K562 (cell line): ENCODE data around the gene TANGO6. TPM values are rescaled to one million over a fixed set of nuclear protein-coding genes. Genes with fewer than 3 reads are reported as not detected.
A peak's percentile ranks its signal among the peaks of the same experiment; 100 is the strongest.

Experiments used
- ATAC-seq: fragments of 200-7000 bp; cut with Tn5 transposase; 3 replicates; pipeline ENCODE4 v1.9.1; 2020; ENCODE audit warnings: moderate library complexity
- BruUV-seq: library from RNA; stranded (reverse); fragments of 400-500 nt; replicated peaks from 2 replicates; lab custom pipeline; 2021; lab: Mats Ljungman, UMichigan
- CTCF ChIA-PET: fragments of 300-600 bp; formaldehyde crosslinking; extraction: SDS; loops from one replicate; lab custom pipeline; 2021; ENCODE audit warnings: low intra/inter-chr PET ratio; lab: Yijun Ruan, JAX
- POLR2A ChIA-PET: fragments of 300-600, 350-650 bp; sonication (Branson Sonifier 250); formaldehyde crosslinking; extraction: SDS; loops from one replicate; lab custom pipeline; 2021; ENCODE audit warnings: antibody characterized with exemption, inconsistent platforms; lab: Yijun Ruan, JAX
- DNase-seq, 4 experiments: peaks; one replicate each; pipeline versions ENCODE4 v3.0.0 to v3.0.0-alpha.2; 2011 to 2018; ENCODE audit warnings: low spot score in 3 of 4, mixed read lengths in 3 of 4; ENCODE audit errors: extremely low read depth in 1 of 4
- FAIRE-seq: peaks from 2 replicates; lab custom pipeline; 2011; peaks lifted over from hg19 to GRCh38; lab: Jason Lieb, UNC
- H2AFZ ChIP-seq: 2 replicates; pipeline ENCODE4 v1.6.0; 2011; ENCODE audit warnings: low read depth, low read length, control low read depth, inconsistent platforms
- H3K27ac ChIP-seq: fragments of 200-600 bp; 3 replicates; pipeline ENCODE4 v1.8.0; 2011; ENCODE audit warnings: low read depth, mild to moderate bottlenecking, control low read depth, inconsistent platforms, low read length, moderate library complexity, mixed read lengths; ENCODE audit errors: extremely low read depth
- H3K27me3 ChIP-seq, 2 experiments: fragments of 300-600 bp in 1 of 2; 2 replicates in 1 of 2; 3 replicates in 1 of 2; pipeline versions ENCODE4 v1.6.0 to v1.8.0; 2011; ENCODE audit warnings: inconsistent platforms in 2 of 2, low read length in 2 of 2, mild to moderate bottlenecking in 1 of 2, mixed read lengths in 1 of 2, moderate library complexity in 1 of 2; ENCODE audit not compliant: control insufficient read depth in 2 of 2, insufficient read depth in 2 of 2
- H3K36me3 ChIP-seq: fragments of 300-600 bp; 3 replicates; pipeline ENCODE4 v1.8.0; 2011; ENCODE audit warnings: mild to moderate bottlenecking, low read length, inconsistent platforms; ENCODE audit not compliant: control insufficient read depth, insufficient read depth
- H3K4me1 ChIP-seq, 2 experiments: fragments of 200-600 bp in 1 of 2; replicated peaks in 1 of 2; 2 replicates in 1 of 2; 3 replicates in 1 of 2; pipeline versions ENCODE4 v1.5.1 to v1.8.0; 2011; ENCODE audit warnings: inconsistent platforms in 2 of 2, low read length in 2 of 2, mild to moderate bottlenecking in 1 of 2, mixed read lengths in 1 of 2, moderate library complexity in 1 of 2; ENCODE audit not compliant: control insufficient read depth in 2 of 2, insufficient read depth in 2 of 2
- H3K4me2 ChIP-seq: 2 replicates; pipeline ENCODE4 v1.6.1; 2011; ENCODE audit warnings: low read length, control low read depth, inconsistent platforms, mixed read lengths; ENCODE audit not compliant: insufficient read depth
- H3K4me3 ChIP-seq: fragments of 200-600 bp; sonication (generic), shearing (Covaris generic); 2 replicates; pipeline ENCODE4 v1.5.1; 2016; ENCODE audit warnings: control low read depth, inconsistent platforms
- H3K79me2 ChIP-seq: fragments of 200-600 bp; 3 replicates; pipeline ENCODE4 v1.8.0; 2011; ENCODE audit warnings: low read length, inconsistent platforms; ENCODE audit not compliant: control insufficient read depth, insufficient read depth
- H3K9ac ChIP-seq, 2 experiments: 2 replicates each; pipeline versions ENCODE4 v1.6.0 to v1.6.1; 2011; ENCODE audit warnings: low read depth in 2 of 2, low read length in 2 of 2, control low read depth in 1 of 2, inconsistent platforms in 1 of 2, mild to moderate bottlenecking in 1 of 2, mixed read lengths in 1 of 2; ENCODE audit not compliant: insufficient read depth in 1 of 2
- H3K9me1 ChIP-seq: one replicate; pipeline ENCODE4 v1.6.0; 2011; ENCODE audit warnings: inconsistent platforms, mild to moderate bottlenecking, low read length, moderate library complexity; ENCODE audit not compliant: control insufficient read depth, insufficient read depth
- H3K9me3 ChIP-seq: replicated peaks from 2 replicates; pipeline ENCODE4 v1.5.1; 2011; ENCODE audit warnings: low read depth, low read length, inconsistent platforms; ENCODE audit not compliant: control insufficient read depth, insufficient read depth
- H4K20me1 ChIP-seq: replicated peaks from 2 replicates; pipeline ENCODE4 v1.6.1; 2011; ENCODE audit warnings: low read length, inconsistent platforms, mixed read lengths; ENCODE audit not compliant: control insufficient read depth, insufficient read depth
- ARNT ChIP-seq, 2 experiments: fragments of 450-650 bp; IDR thresholded peaks; 2 replicates each; pipeline ENCODE4 v1.6.1; 2016; ENCODE audit warnings: mild to moderate bottlenecking in 1 of 2
- ATF7 ChIP-seq: fragments of 450-650 bp; IDR thresholded peaks from 2 replicates; pipeline ENCODE4 v1.7.1; 2014; ENCODE audit warnings: mild to moderate bottlenecking, moderate library complexity
- CBX2 ChIP-seq: fragments of 200-600 bp; sonication (generic); IDR thresholded peaks from one replicate; pipeline ENCODE4 v1.6.1; 2012; ENCODE audit warnings: mild to moderate bottlenecking, low read length, inconsistent platforms; ENCODE audit not compliant: insufficient read depth, poor library complexity, severe bottlenecking
- EGR1 ChIP-seq: fragments of 450-650 bp; conservative IDR thresholded peaks from 2 replicates; pipeline ENCODE4 v1.6.1; 2017; ENCODE audit warnings: mild to moderate bottlenecking
- KDM5B ChIP-seq: fragments of 200-600 bp; sonication (generic); IDR thresholded peaks from 2 replicates; pipeline ENCODE4 v1.6.1; 2012; ENCODE audit warnings: low read depth, mild to moderate bottlenecking, moderate library complexity, low read length, control low read depth, inconsistent platforms; ENCODE audit not compliant: insufficient replicate concordance
- MYNN ChIP-seq, 2 experiments: sonication (generic); formaldehyde crosslinking in 1 of 2; IDR thresholded peaks; 2 replicates each; pipeline versions ENCODE4 v1.5.0 to v1.6.1; 2016 to 2020; ENCODE audit warnings: antibody characterized with exemption in 1 of 2, missing genetic modification reagents in 1 of 2
- PTBP1 ChIP-seq: fragments of 200-400 bp; formaldehyde crosslinking; IDR thresholded peaks from 2 replicates; pipeline ENCODE4 v1.6.1; 2017; ENCODE audit warnings: low read depth, low read length
- SNIP1 ChIP-seq: fragments of 450-650 bp; IDR thresholded peaks from 2 replicates; pipeline ENCODE4 v1.7.1; 2017; ENCODE audit warnings: low read depth, mild to moderate bottlenecking
- SPI1 ChIP-seq: IDR thresholded peaks from 2 replicates; pipeline ENCODE4 v1.6.1; 2011; ENCODE audit warnings: low read depth, low read length, control low read depth, borderline replicate concordance
- SRSF1 ChIP-seq: fragments of 200-400 bp; formaldehyde crosslinking; IDR thresholded peaks from 2 replicates; pipeline ENCODE4 v1.6.1; 2017; ENCODE audit warnings: mild to moderate bottlenecking, low read depth, low read length, moderate library complexity
- ZBTB7A ChIP-seq: IDR thresholded peaks from 2 replicates; pipeline ENCODE4 v1.6.1; 2011; ENCODE audit warnings: low read depth, mild to moderate bottlenecking, low read length, moderate library complexity, borderline replicate concordance; ENCODE audit not compliant: control insufficient read depth
- ZNF311 ChIP-seq: fragments of 250-450 bp; sonication (Bioruptor Pico); IDR thresholded peaks from 2 replicates; pipeline ENCODE4 v1.4.0; 2020; ENCODE audit warnings: mild to moderate bottlenecking, moderate library complexity
- ZNF444 ChIP-seq: fragments of 250-450 bp; sonication (Bioruptor Pico); IDR thresholded peaks from 2 replicates; pipeline ENCODE4 v1.4.0; 2020; ENCODE audit warnings: mild to moderate bottlenecking, moderate library complexity
- ZNF717 ChIP-seq: fragments of 250-450 bp; sonication (Bioruptor Pico); IDR thresholded peaks from 2 replicates; pipeline ENCODE4 v1.5.0; 2021
- ZNF830 ChIP-seq: fragments of 250-450 bp; sonication (Bioruptor Pico); IDR thresholded peaks from 2 replicates; pipeline ENCODE4 v1.5.0; 2021; ENCODE audit warnings: mild to moderate bottlenecking
- WGBS: fragments of 100-300 bp; shearing (Covaris generic); methylation state at CpG from one replicate; pipeline ENCODE4 v1.1.6; 2016; ENCODE audit warnings: low coverage, mixed read lengths; ENCODE audit not compliant: insufficient coverage; ENCODE audit errors: missing lambda C conversion rate; 5-methylcytosine and 5-hydroxymethylcytosine counted together
- in situ Hi-C: fragments of 300-500 bp; cut with MboI; formaldehyde crosslinking; loops from 4 replicates; pipeline ENCODE4 v1.15.0; 2018; ENCODE audit warnings: inconsistent platforms, mixed read lengths
- intact Hi-C: fragments of 100-400 bp; cut with micrococcal nuclease; formaldehyde crosslinking; loops from 2 replicates; pipeline ENCODE4 v1.14.2; 2022
- polyA plus RNA-seq, 8 experiments: library from polyadenylated mRNA; depleted of rRNA in 4 of 8; stranded (reverse) in 5 of 8; unstranded in 3 of 8; fragments of >200 nt; fragmentation: Nextera tagmentation in 2 of 8; fragmentation: Illumina TruSeq in 1 of 8; extraction: Ambion mirVana in 2 of 8; extraction: Trizol in 1 of 8; gene quantifications; 2 replicates each; pipeline versions ENCODE4 v1.2.1 to v1.2.3, GENCODE V29; 2011 to 2014; ENCODE audit warnings: inconsistent platforms in 1 of 8, missing spikeins in 1 of 8
- total RNA-seq, 7 experiments: library from RNA; depleted of rRNA in 6 of 7; stranded (reverse); fragments of >200 nt in 6 of 7; fragmentation: Illumina TruSeq in 2 of 7; extraction: Trizol in 2 of 7; gene quantifications; 2 replicates each; pipeline versions ENCODE4 v1.2.1 to v1.2.3, GENCODE V29; 2011 to 2021; ENCODE audit warnings: low replicate concordance in 1 of 7
- TF ChIP-seq, protein P1 (sequence below), 2 experiments: fragments of 450-650 bp; conservative IDR thresholded peaks; 2 replicates each; pipeline ENCODE4 v1.6.1; 2017; ENCODE audit warnings: mild to moderate bottlenecking in 2 of 2, moderate library complexity in 2 of 2
- TF ChIP-seq, protein P2 (sequence below): fragments of 450-650 bp; IDR thresholded peaks from 2 replicates; pipeline ENCODE4 v1.6.1; 2018; ENCODE audit not compliant: partially characterized antibody

TANGO6 gene
- total and polyA plus RNA-seq, 9 of the 15 experiments (the other 6 are each of a cell fraction or from before 2014, with no cell fraction given), result 1.6 to 15.2 (median 9.6) TPM

DNA sequence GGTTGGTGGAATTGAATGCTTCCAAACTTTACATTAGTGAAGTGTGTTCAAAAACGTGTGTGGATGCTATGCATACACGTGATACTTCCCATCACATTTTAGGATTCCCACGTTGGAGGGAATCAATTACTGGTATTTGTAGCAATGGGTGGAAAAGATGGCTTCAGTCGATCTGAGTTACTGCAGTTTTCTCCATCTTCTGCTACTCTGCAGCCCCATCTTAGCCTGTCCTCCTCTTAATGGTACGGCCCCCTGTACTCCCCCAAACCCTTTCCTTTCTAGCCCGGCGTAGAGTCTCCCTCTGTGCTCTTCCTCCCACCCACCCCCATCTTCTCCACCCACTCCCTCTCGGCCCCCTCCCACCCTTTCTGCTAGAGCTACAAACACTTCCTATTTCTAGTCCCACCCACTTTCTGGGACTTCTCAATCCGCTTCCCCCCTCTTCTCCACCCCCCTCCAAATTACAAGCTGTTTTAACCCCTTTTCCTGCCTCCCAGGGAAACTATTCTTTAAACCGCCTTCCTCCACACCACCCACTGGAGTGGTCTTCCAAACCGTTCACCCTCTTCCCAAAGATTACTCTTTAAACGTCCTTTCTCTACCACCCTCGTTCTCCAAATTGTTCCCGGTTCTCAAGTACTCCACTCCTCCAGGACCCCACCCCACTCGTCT, 288.0 kb downstream of the TANGO6 start:
- H3K4me2 ChIP-seq, result peak overlapping the region; percentile 89
- BruUV-seq, result no TSS peak
- intact Hi-C loops, result no loop called here
- ChIA-PET POLR2A (interaction anchor here (0.6 to 0.7 kb wide), 3 partner anchors 34 to 298 kb away, joined by 3 to 4 read pairs (median 3); no protein-coding TSS in a partner anchor), CTCF (interaction anchor here (1.0 kb wide), 1 partner anchor 284 kb away, joined by 3 read pairs; no protein-coding TSS in a partner anchor)
- peak overlapping the region; percentile 99 for H3K9ac ChIP-seq
- peaks cover 9 to 17% of the 10 kb centered on the region in 2 experiments; a peak in 3 of 5 replicates for H3K4me1 ChIP-seq
- H4K20me1 ChIP-seq, result no peaks in the 10 kb centered on the region
- H3K79me2 ChIP-seq, result peaks cover 93% of the 10 kb centered on the region
- H3K27ac ChIP-seq, result peak overlapping the region; percentile 94
- ATAC-seq (peak; percentile 56), FAIRE-seq (peak; percentile 15), DNase-seq (peak; percentile 78 to 83 (median 80))
- WGBS, result 2% methylated on average over 11 of the region's 15 CpGs
- H3K9me3 ChIP-seq, result no peaks in the 10 kb centered on the region
- TF ChIP-seq ZNF717, result no peak
- TF ChIP-seq CBX2, result no peak
- TF ChIP-seq KDM5B, result peak; percentile 9
- no peak for TF ChIP-seq ZNF444
- no peak for TF ChIP-seq ATF7
- TF ChIP-seq ZNF311 (CRISPR knock-in tag), result no peak
- TF ChIP-seq, protein P1, sequence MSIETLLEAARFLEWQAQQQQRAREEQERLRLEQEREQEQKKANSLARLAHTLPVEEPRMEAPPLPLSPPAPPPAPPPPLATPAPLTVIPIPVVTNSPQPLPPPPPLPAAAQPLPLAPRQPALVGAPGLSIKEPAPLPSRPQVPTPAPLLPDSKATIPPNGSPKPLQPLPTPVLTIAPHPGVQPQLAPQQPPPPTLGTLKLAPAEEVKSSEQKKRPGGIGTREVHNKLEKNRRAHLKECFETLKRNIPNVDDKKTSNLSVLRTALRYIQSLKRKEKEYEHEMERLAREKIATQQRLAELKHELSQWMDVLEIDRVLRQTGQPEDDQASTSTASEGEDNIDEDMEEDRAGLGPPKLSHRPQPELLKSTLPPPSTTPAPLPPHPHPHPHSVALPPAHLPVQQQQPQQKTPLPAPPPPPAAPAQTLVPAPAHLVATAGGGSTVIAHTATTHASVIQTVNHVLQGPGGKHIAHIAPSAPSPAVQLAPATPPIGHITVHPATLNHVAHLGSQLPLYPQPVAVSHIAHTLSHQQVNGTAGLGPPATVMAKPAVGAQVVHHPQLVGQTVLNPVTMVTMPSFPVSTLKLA (conservative IDR thresholded peaks at IDR 0.05), result 0 out of 4 replicates have a peak, but pooled peaks of 1 of the 2 experiments have one; percentile 21
- peak; percentile 68; the same call in 1 of the 2 replicates for TF ChIP-seq MYNN (IDR thresholded peaks at IDR 0.05)
- TF ChIP-seq MYNN (CRISPR knock-in tag; IDR thresholded peaks at IDR 0.05), result no peak
- TF ChIP-seq PTBP1, result no peak
- TF ChIP-seq EGR1, result peak; percentile 76
- TF ChIP-seq ZNF830, result no peak
- TF ChIP-seq SNIP1, result 0 out of 2 replicates have a peak, but pooled peaks have one; percentile 49
- peak; percentile 89 for TF ChIP-seq SPI1
- no peak for TF ChIP-seq SRSF1
- peak in 1 of 2 experiments; percentile 61; a peak in 1 of 4 replicates for TF ChIP-seq ARNT (IDR thresholded peaks at IDR 0.05)
- TF ChIP-seq ZBTB7A, result peak; percentile 53; the same call in 1 of the 2 replicates
- TF ChIP-seq, protein P2, sequence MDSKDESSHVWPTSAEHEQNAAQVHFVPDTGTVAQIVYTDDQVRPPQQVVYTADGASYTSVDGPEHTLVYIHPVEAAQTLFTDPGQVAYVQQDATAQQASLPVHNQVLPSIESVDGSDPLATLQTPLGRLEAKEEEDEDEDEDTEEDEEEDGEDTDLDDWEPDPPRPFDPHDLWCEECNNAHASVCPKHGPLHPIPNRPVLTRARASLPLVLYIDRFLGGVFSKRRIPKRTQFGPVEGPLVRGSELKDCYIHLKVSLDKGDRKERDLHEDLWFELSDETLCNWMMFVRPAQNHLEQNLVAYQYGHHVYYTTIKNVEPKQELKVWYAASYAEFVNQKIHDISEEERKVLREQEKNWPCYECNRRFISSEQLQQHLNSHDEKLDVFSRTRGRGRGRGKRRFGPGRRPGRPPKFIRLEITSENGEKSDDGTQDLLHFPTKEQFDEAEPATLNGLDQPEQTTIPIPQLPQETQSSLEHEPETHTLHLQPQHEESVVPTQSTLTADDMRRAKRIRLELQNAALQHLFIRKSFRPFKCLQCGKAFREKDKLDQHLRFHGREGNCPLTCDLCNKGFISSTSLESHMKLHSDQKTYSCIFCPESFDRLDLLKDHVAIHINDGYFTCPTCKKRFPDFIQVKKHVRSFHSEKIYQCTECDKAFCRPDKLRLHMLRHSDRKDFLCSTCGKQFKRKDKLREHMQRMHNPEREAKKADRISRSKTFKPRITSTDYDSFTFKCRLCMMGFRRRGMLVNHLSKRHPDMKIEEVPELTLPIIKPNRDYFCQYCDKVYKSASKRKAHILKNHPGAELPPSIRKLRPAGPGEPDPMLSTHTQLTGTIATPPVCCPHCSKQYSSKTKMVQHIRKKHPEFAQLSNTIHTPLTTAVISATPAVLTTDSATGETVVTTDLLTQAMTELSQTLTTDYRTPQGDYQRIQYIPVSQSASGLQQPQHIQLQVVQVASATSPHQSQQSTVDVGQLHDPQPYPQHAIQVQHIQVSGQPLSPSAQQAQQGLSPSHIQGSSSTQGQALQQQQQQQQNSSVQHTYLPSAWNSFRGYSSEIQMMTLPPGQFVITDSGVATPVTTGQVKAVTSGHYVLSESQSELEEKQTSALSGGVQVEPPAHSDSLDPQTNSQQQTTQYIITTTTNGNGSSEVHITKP, result peak; percentile 76
- TF ChIP-seq, all 486 proteins: peak for 9
- Histone ChIP-seq H3K9me1 (no peaks in the 10 kb centered on the region), H2AFZ (peak overlapping the region; percentile 48), H3K36me3 (peaks cover 67% of the 10 kb centered on the region), H3K27me3 (no peaks in the 10 kb centered on the region), H3K4me3 (peak overlapping the region; percentile 84)
- in situ Hi-C loops, result no loop called here
